Colonic mucosa (tissue), 4 donors: ENCODE measurements around the gene RAB3GAP2. TPM values are rescaled to one million over a fixed set of nuclear protein-coding genes. Genes with fewer than 3 reads are reported as not detected.
A peak's percentile ranks its signal among the peaks of the same experiment; 100 is the strongest.
"Not testable (repeated sequence)": the region's sequence is repeated elsewhere in the genome, so short reads cannot be mapped to it uniquely, and the experiment has no call there.

Experiments
- DNase-seq: peaks from one replicate; pipeline ENCODE4 v3.0.0-alpha.2; 2020
- H3K27ac ChIP-seq: fragments of 200-600 bp; one replicate; pipeline ENCODE4 v1.8.0; 2021
- H3K27me3 ChIP-seq: fragments of 200-600 bp; one replicate; pipeline ENCODE4 v1.8.0; 2021
- H3K36me3 ChIP-seq: fragments of 200-600 bp; one replicate; pipeline ENCODE4 v1.8.0; 2021
- H3K4me1 ChIP-seq: fragments of 200-600 bp; one replicate; pipeline ENCODE4 v1.8.0; 2021; ENCODE audit warnings: mild to moderate bottlenecking
- H3K4me3 ChIP-seq: fragments of 200-600 bp; one replicate; pipeline ENCODE4 v1.8.0; 2021
- H3K9ac ChIP-seq, 2 donors: one replicate each; pipeline ENCODE4 v1.7.0; 2013; ENCODE audit warnings: control low read depth in 2 of 2, low read depth in 2 of 2, low read length in 2 of 2
- H3K9me3 ChIP-seq: fragments of 200-600 bp; one replicate; pipeline ENCODE4 v1.8.0; 2021
- intact Hi-C: fragments of 100-400 bp; cut with DNase I; formaldehyde crosslinking; loops from one replicate; pipeline ENCODE4 v1.14.1; 2022
- total RNA-seq, 2 donors: library from RNA; stranded (reverse); fragmentation: NEBNext Ultra II Directional in 1 of 2; extraction: Animal tissue kit (Norgen Biotek cat#: 25700) in 1 of 2; gene quantifications; one replicate each; pipeline ENCODE4 v1.2.1, GENCODE V29; 2021
- TF ChIP-seq, protein P1 (sequence below): fragments of 200-600 bp; IDR thresholded peaks from one replicate; pipeline ENCODE4 v1.8.0; 2022; ENCODE audit warnings: antibody characterized with exemption, mild to moderate bottlenecking
- donor health status: healthy.
- donor health status: DM: no; HTN: no; CAD: no.
- donor health status: DM: no; HTN: no; CAD: no.

RAB3GAP2 gene
- total RNA-seq, 2 donors from 2014 or later: 33.2 to 34.2 TPM

DNA sequence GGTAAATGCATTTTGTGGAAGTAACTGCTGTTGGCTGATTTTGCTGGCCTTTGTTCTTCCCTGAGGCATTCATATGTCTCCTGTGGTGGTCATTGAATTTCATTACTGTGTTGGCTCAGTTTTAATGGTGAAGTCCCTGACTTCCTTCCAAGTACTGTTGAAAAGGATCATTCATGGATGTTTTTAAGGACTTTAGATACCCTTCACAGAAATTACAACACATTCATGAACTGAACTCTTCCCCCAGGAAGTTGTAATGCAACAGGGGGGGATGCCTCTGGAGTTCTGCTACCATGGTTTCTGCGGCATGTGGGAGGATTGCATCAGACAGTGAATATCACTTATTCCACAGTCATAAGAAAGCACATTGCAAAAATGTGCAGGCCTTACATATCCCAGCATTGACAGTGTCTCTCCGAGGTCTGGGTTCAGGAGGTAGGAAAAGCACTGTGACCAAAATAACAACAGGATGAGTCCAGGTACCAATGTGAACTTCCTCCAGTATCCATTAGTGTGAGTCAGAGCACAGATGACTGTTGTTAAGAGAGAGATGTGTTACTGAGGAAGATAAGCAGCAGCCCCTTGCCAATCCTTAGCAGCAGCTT lies 2.1 kb upstream of the RAB3GAP2 start:
- Histone ChIP-seq H3K9ac (no peak overlapping the region), H3K36me3 (no peaks in the 10 kb centered on the region), H3K27me3 (no peaks in the 10 kb centered on the region), H3K9me3 (no peaks in the 10 kb centered on the region), H3K4me3 (no peak overlapping the region), H3K4me1 (peaks cover 7% of the 10 kb centered on the region), H3K27ac (no peak overlapping the region)
- TF ChIP-seq, protein P1, sequence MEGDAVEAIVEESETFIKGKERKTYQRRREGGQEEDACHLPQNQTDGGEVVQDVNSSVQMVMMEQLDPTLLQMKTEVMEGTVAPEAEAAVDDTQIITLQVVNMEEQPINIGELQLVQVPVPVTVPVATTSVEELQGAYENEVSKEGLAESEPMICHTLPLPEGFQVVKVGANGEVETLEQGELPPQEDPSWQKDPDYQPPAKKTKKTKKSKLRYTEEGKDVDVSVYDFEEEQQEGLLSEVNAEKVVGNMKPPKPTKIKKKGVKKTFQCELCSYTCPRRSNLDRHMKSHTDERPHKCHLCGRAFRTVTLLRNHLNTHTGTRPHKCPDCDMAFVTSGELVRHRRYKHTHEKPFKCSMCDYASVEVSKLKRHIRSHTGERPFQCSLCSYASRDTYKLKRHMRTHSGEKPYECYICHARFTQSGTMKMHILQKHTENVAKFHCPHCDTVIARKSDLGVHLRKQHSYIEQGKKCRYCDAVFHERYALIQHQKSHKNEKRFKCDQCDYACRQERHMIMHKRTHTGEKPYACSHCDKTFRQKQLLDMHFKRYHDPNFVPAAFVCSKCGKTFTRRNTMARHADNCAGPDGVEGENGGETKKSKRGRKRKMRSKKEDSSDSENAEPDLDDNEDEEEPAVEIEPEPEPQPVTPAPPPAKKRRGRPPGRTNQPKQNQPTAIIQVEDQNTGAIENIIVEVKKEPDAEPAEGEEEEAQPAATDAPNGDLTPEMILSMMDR: no peak
- no peak for DNase-seq
- intact Hi-C loops: no loop called here

DNA sequence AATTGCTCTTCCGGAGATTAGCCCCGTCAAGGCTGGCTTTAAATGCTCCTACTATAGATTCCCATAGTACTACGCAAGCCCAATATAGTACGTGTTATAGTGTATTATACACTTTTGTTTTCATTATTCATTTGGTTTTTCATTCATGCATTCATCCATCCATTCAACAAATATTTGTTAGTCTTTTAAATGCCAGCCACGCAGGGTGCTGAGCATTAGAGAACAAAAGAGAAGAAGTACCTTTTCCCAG lies 513 bp upstream of the RAB3GAP2 start:
- H3K27me3 ChIP-seq: no peaks in the 10 kb centered on the region
- H3K27ac ChIP-seq: peak overlapping the region; percentile 76
- H3K4me1 ChIP-seq: peaks cover 11% of the 10 kb centered on the region
- no peak for DNase-seq
- TF ChIP-seq, protein P1: no peak
- H3K4me3 ChIP-seq: peak overlapping the region; percentile 82
- H3K36me3 ChIP-seq: no peaks in the 10 kb centered on the region
- H3K9me3 ChIP-seq: no peaks in the 10 kb centered on the region
- peak overlapping the region; percentile 44 to 91 for H3K9ac ChIP-seq
- intact Hi-C loops: no loop called here

DNA sequence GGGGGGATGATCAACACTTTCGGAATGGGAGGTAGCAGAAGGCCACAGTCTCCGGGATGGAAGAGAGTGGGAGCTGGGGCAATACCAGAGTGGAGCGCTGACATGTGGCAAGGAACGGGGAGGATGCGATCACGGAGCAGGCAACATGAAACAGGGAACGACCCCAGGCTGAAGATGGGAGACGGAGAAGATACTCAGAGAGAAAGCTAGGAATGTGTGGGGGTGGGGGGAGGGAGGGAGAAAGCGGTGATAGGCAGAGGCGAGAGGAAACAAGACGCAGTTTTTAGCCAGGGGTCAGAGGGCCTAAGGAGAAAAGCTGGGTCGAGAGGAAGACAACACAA lies 577 bp downstream of the RAB3GAP2 start:
- peak; percentile 23 for DNase-seq
- no peaks in the 10 kb centered on the region for H3K9me3 ChIP-seq
- TF ChIP-seq, protein P1: no peak
- peak overlapping the region; percentile 76 for H3K27ac ChIP-seq
- H3K4me3 ChIP-seq: peak overlapping the region; percentile 82
- no peaks in the 10 kb centered on the region for H3K36me3 ChIP-seq
- peaks cover 11% of the 10 kb centered on the region for H3K4me1 ChIP-seq
- intact Hi-C loops: no loop called here
- peak overlapping the region; percentile 91 to 98 for H3K9ac ChIP-seq
- H3K27me3 ChIP-seq: no peaks in the 10 kb centered on the region

DNA sequence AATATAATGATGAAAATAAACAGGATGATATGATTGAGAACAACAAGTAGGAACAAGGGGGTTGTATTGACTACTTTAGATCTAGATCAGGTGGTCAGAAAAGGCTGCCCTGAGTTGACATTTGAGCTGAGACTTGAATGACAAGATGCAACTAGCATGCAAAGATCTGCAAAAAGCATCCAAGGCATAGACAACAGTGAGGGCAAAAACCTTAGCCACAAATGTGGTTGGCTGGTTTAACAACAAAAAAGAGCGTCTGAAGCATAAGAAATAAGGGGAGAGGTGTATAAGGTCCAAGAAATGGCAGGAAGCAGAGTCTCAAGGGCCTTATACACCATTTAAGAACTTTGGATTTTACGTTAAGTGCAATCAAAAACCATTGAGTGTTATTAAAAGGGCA lies 3.2 kb downstream of the RAB3GAP2 start:
- Histone ChIP-seq H3K4me3 (no peak overlapping the region), H3K27ac (no peak overlapping the region), H3K27me3 (no peaks in the 10 kb centered on the region), H3K9ac (no peak overlapping the region), H3K4me1 (peaks cover 11% of the 10 kb centered on the region), H3K36me3 (no peaks in the 10 kb centered on the region), H3K9me3 (no peaks in the 10 kb centered on the region)
- intact Hi-C loops: no loop called here
- no peak for DNase-seq
- TF ChIP-seq, protein P1: no peak

DNA sequence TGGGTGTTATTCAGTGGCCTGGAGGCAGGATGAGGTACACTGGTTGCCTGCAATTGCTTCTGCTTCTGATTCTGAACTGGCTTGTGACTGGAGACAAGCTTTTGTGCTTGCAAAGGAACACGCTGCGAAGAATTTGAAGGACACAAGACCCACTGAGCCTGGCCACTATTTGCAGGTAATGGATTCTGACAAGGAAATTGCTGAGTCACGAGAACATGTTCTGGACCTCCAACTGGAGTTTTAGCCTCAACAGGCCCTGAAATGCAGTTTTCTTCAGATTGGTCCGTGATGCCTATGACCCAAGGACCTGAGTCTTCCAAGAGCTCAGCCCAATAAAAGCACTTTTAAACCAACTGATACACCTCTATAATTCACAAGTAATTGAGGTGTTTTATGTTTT lies 4.6 kb downstream of the RAB3GAP2 start:
- H3K9me3 ChIP-seq: no peaks in the 10 kb centered on the region
- TF ChIP-seq, protein P1: no peak
- H3K27me3 ChIP-seq: no peaks in the 10 kb centered on the region
- no peaks in the 10 kb centered on the region for H3K36me3 ChIP-seq
- peaks cover 7% of the 10 kb centered on the region for H3K4me1 ChIP-seq
- H3K27ac ChIP-seq: no peak overlapping the region
- intact Hi-C loops: no loop called here
- DNase-seq: no peak
- H3K9ac ChIP-seq: no peak overlapping the region
- no peak overlapping the region for H3K4me3 ChIP-seq

DNA sequence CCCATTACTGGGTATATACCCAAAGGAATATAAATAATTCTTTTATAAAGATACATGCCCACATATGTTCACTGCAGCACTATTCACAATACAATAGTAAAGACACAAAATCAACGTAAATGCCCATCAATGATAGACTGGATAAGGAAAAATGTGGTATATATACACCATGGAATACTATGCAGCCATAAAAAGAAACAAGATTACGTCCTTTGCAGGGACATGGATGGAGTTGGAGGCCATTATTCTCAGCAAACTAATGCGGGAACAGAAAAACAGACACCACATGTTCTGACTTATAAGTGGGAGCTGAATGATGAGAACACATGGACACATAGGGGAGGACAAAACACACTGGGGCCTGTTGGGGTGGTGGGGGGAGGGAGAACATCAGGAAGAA lies 12.0 kb downstream of the RAB3GAP2 start:
- H3K36me3 ChIP-seq, H3K9ac ChIP-seq, H3K27me3 ChIP-seq, H3K27ac ChIP-seq, intact Hi-C loops, H3K4me1 ChIP-seq, H3K4me3 ChIP-seq, DNase-seq, H3K9me3 ChIP-seq: not testable (repeated sequence)

DNA sequence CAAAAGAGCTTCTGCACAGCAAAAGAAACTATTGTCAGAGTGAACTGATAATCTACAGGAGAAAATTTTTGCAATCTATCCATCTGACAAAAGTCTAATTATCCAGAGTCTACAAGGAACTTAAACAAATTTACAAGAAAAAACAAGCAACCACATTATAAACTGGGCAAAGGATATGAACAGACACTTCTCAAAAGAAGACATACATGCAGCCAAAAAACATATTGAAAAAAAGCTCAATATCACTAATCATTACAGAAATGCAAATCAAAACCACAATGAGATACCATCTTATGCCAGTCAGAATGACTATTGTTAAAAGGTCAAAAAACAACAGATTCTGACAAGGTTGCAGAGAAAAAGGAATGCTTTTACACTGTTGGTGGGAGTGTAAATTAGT lies 12.5 kb downstream of the RAB3GAP2 start:
- H3K4me1 ChIP-seq, H3K27me3 ChIP-seq, intact Hi-C loops, DNase-seq, H3K36me3 ChIP-seq, H3K9ac ChIP-seq, H3K9me3 ChIP-seq, H3K27ac ChIP-seq, H3K4me3 ChIP-seq: not testable (repeated sequence)

DNA sequence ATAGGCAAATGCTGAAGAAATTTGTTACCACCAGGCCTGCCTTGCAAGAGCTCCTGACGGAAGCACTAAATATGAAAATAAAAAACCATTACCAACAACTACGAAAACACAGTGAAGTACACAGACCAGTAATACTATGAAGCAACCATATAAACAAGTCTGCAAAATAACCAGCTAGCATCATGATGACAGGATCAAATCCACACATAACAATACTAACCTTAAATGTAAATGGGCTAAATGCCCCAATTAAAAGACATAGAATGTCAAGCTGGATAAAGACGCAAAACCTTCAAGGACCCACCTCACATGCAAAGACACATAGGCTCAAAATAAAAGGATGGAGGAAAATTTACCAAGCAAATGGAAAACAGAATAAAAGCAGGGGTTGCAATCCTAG lies 16.1 kb downstream of the RAB3GAP2 start:
- H3K36me3 ChIP-seq, H3K27me3 ChIP-seq, H3K4me3 ChIP-seq, H3K9me3 ChIP-seq, H3K9ac ChIP-seq, DNase-seq, intact Hi-C loops, H3K27ac ChIP-seq, H3K4me1 ChIP-seq: not testable (repeated sequence)
